Stimulated activated CD4-positive, alpha-beta T cell treated with anti-CD3 and anti-CD28 coated beads, Interleukin-1b, Interleukin-23, amount 100 ng/mL, for 1 hour (primary cell): ENCODE results near the gene CBX1.
A peak's percentile ranks its signal among the peaks of the same experiment; 100 is the strongest.

Source experiments
- DNase-seq, 2 donors: peaks; one replicate each; pipeline ENCODE4 v3.0.0-alpha.2; 2020; ENCODE audit warnings: low read depth in 2 of 2

CBX1 gene

GRCh38 chr17:48025904-48026501, 75.3 kb downstream of the CBX1 start:
- DNase-seq = no peak

GRCh38 chr17:48025040-48025903, 76.0 kb downstream of the CBX1 start:
- DNase-seq = peak; percentile 96 to 98

- DNase-seq = no peak
Observed at GRCh38 chr17:48024149-48025039, 76.9 kb downstream of the CBX1 start.

- no peak for DNase-seq
Observed at GRCh38 chr17:48023400-48024148, 77.7 kb downstream of the CBX1 start.

DNA sequence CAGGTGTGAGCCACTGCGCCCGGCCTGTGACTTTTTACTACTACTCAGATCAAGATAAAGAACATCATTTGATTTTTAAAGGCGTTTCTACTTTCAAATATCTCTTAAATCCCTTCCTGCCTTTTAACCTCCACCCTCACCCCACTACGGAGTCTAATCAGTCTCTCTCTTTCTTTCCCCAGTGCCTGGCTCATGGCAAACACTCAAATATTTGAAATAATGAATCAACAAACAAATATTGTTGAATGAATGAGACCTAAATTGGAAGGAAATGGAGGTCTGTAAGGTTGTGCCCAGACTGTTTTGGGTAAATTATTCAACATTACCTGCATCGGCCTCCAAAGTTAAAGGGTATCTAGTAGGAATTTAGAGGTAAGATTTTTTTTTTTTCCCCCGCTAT, 78.4 kb downstream of the CBX1 start:
- DNase-seq = no peak

DNA sequence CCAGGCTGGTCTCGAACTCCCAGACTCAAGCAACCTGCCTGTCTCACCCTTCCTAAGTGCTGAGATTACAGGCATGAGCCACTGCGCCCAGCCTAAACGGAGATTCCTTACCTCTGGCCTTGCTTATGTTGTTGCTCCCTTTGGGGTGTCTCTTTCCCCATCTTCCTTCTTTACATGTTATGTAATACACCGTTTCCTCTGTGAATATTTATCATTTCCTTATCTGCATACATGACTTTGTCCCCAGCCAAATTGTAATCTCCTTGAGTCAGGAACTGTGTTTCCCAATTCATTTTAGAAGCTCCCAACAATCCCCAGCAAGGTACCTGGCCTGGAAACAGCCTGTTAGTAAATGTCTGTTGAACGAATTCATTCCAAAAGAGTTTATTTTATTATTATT, 79.3 kb downstream of the CBX1 start:
- no peak for DNase-seq
